Measurements from ENCODE around the gene PROZ. TPM values are rescaled to one million over a fixed set of nuclear protein-coding genes. Genes with fewer than 3 reads are reported as not detected.

Gene PROZ
- total and polyA plus RNA-seq, 5 donors, result 0.14 to 0.15 TPM; not detected in 3

GRCh38 chr13:113202912-113203311, 44.5 kb downstream of the PROZ start:
- DNase-seq, result no peak
- H3K27ac ChIP-seq (ENCODE audit: low read length), result peak overlapping the region; percentile 42
- WGBS, result 67% methylated on average over 4 of the region's 4 CpGs
- peak in 1 of 2 donors; percentile 39 for ATAC-seq
- H3K4me3 ChIP-seq (ENCODE audit: low read length), result no peak overlapping the region
- intact Hi-C loops (cut with DNase I), result no loop called here
- H3K4me1 ChIP-seq (ENCODE audit: control insufficient read depth, insufficient read depth, low read length), result peaks cover 11% of the 10 kb centered on the region
- no peaks in the 10 kb centered on the region for H3K27me3 ChIP-seq (ENCODE audit: control insufficient read depth, insufficient read depth)
- H3K9me3 ChIP-seq (ENCODE audit: control insufficient read depth, low read length), result no peaks in the 10 kb centered on the region

- H3K27ac ChIP-seq (ENCODE audit: low read length), result peak overlapping the region; percentile 68
- intact Hi-C loops (cut with DNase I), result no loop called here
- H3K4me1 ChIP-seq (ENCODE audit: control insufficient read depth, insufficient read depth, low read length), result peaks cover 11% of the 10 kb centered on the region
- H3K4me3 ChIP-seq (ENCODE audit: low read length), result no peak overlapping the region
- H3K9me3 ChIP-seq (ENCODE audit: control insufficient read depth, low read length), result no peaks in the 10 kb centered on the region
- ATAC-seq (peak; percentile 36 to 69), DNase-seq (peak in 2 of 3 donors; percentile 72 to 73)
- H3K27me3 ChIP-seq (ENCODE audit: control insufficient read depth, insufficient read depth), result no peaks in the 10 kb centered on the region
- 83% methylated on average over 12 of the region's 12 CpGs for WGBS
Observed at GRCh38 chr13:113203507-113204377, 45.3 kb downstream of the PROZ start.

GRCh38 chr13:113204378-113204734, 45.9 kb downstream of the PROZ start:
- H3K27ac ChIP-seq (ENCODE audit: low read length), result peak overlapping the region; percentile 44
- H3K4me3 ChIP-seq (ENCODE audit: low read length), result no peak overlapping the region
- peaks cover 11% of the 10 kb centered on the region for H3K4me1 ChIP-seq (ENCODE audit: control insufficient read depth, insufficient read depth, low read length)
- no peak for ATAC-seq
- intact Hi-C loops (cut with DNase I), result no loop called here
- WGBS, result 70% methylated on average over 5 of the region's 5 CpGs
- H3K9me3 ChIP-seq (ENCODE audit: control insufficient read depth, low read length), result no peaks in the 10 kb centered on the region
- H3K27me3 ChIP-seq (ENCODE audit: control insufficient read depth, insufficient read depth), result no peaks in the 10 kb centered on the region
- peak in 1 of 3 donors; percentile 58 for DNase-seq

- peaks cover 11% of the 10 kb centered on the region for H3K4me1 ChIP-seq (ENCODE audit: control insufficient read depth, insufficient read depth, low read length)
- DNase-seq, result no peak
Observed at GRCh38 chr13:113205428-113205931, 47.0 kb downstream of the PROZ start.

GRCh38 chr13:113207460-113207859, 49.0 kb downstream of the PROZ start:
- Histone ChIP-seq H3K4me1 (ENCODE audit: control insufficient read depth, insufficient read depth, low read length) (peaks cover 13% of the 10 kb centered on the region), H3K27ac (ENCODE audit: low read length) (no peak overlapping the region), H3K27me3 (ENCODE audit: control insufficient read depth, insufficient read depth) (no peaks in the 10 kb centered on the region), H3K4me3 (ENCODE audit: low read length) (peak overlapping the region; percentile 99), H3K9me3 (ENCODE audit: control insufficient read depth, low read length) (no peaks in the 10 kb centered on the region)
- 34% methylated on average over 3 of the region's 3 CpGs for WGBS
- ATAC-seq (no peak), DNase-seq (no peak)
- intact Hi-C loops (cut with DNase I), result no loop called here

More at GRCh38 chr13:113205428-113205931, 47.0 kb downstream of the PROZ start:
- Histone ChIP-seq H3K9me3 (ENCODE audit: control insufficient read depth, low read length) (no peaks in the 10 kb centered on the region), H3K27me3 (ENCODE audit: control insufficient read depth, insufficient read depth) (no peaks in the 10 kb centered on the region), H3K27ac (ENCODE audit: low read length) (no peak overlapping the region), H3K4me3 (ENCODE audit: low read length) (no peak overlapping the region)
- no peak for ATAC-seq
- intact Hi-C loops (cut with DNase I), result no loop called here
- 73% methylated on average over 5 of the region's 5 CpGs for WGBS

GRCh38 chr13:113207890-113208420, 49.5 kb downstream of the PROZ start:
- intact Hi-C loops (cut with DNase I), result no loop called here
- DNase-seq (peak in 2 of 3 donors; percentile 45 to 74), ATAC-seq (peak; percentile 24 to 58)
- Histone ChIP-seq H3K27me3 (ENCODE audit: control insufficient read depth, insufficient read depth) (no peaks in the 10 kb centered on the region), H3K4me3 (ENCODE audit: low read length) (peak overlapping the region; percentile 99), H3K27ac (ENCODE audit: low read length) (peak overlapping the region; percentile 53), H3K9me3 (ENCODE audit: control insufficient read depth, low read length) (no peaks in the 10 kb centered on the region), H3K4me1 (ENCODE audit: control insufficient read depth, insufficient read depth, low read length) (peaks cover 11% of the 10 kb centered on the region)
- under 1% methylated on average over 44 of the region's 44 CpGs for WGBS

- H3K4me3 ChIP-seq (ENCODE audit: low read length), result peak within 1 kb of the TSS; percentile 99
- H3K4me1 ChIP-seq (ENCODE audit: control insufficient read depth, insufficient read depth, low read length), result peaks cover 5% of the 10 kb centered on the region
- intact Hi-C loops (cut with DNase I), result no loop called here
- H3K27me3 ChIP-seq (ENCODE audit: control insufficient read depth, insufficient read depth), result no peaks in the 10 kb centered on the region
- DNase-seq, result peak; percentile 90 to 96 (median 96)
- under 1% methylated on average over 102 of the region's 103 CpGs for WGBS
- H3K27ac ChIP-seq (ENCODE audit: low read length), result peak within 1 kb of the TSS; percentile 98
- peak; percentile 92 to 93 for ATAC-seq
- H3K9me3 ChIP-seq (ENCODE audit: control insufficient read depth, low read length), result no peaks in the 10 kb centered on the region
Observed at GRCh38 chr13:113208421-113209335, 50.2 kb downstream of the PROZ start, which contains the start of gene PCID2. Gene PCID2 (minus strand): TSS chr13:113208669. CDS start chr13:113208634, 35 bp downstream.

GRCh38 chr13:113209336-113209758, 50.9 kb downstream of the PROZ start, which contains the start of gene CUL4A:
Gene CUL4A (plus strand): TSS chr13:113209613. CDS start chr13:113209628, 15 bp downstream.
- intact Hi-C loops (cut with DNase I), result no loop called here
- Histone ChIP-seq H3K27ac (ENCODE audit: low read length) (peak within 1 kb of the TSS; percentile 98), H3K9me3 (ENCODE audit: control insufficient read depth, low read length) (no peaks in the 10 kb centered on the region), H3K4me3 (ENCODE audit: low read length) (peak within 1 kb of the TSS; percentile 99), H3K27me3 (ENCODE audit: control insufficient read depth, insufficient read depth) (no peaks in the 10 kb centered on the region), H3K4me1 (ENCODE audit: control insufficient read depth, insufficient read depth, low read length) (peaks cover 4% of the 10 kb centered on the region)
- WGBS, result under 1% methylated on average over 66 of the region's 66 CpGs
- peak; percentile 80 to 83 for ATAC-seq
- peak; percentile 78 to 93 (median 93) for DNase-seq

GRCh38 chr13:113209759-113210421, 51.4 kb downstream of the PROZ start:
- ATAC-seq, result peak; percentile 7 to 8
- H3K9me3 ChIP-seq (ENCODE audit: control insufficient read depth, low read length), result no peaks in the 10 kb centered on the region
- no peaks in the 10 kb centered on the region for H3K27me3 ChIP-seq (ENCODE audit: control insufficient read depth, insufficient read depth)
- intact Hi-C loops (cut with DNase I), result no loop called here
- peak overlapping the region; percentile 84 for H3K27ac ChIP-seq (ENCODE audit: low read length)
- H3K4me3 ChIP-seq (ENCODE audit: low read length), result peak overlapping the region; percentile 99
- WGBS, result under 1% methylated on average over 67 of the region's 67 CpGs
- H3K4me1 ChIP-seq (ENCODE audit: control insufficient read depth, insufficient read depth, low read length), result peaks cover 8% of the 10 kb centered on the region
- peak; percentile 58 to 79 (median 75) for DNase-seq

GRCh38 chr13:113210833-113211232, 52.4 kb downstream of the PROZ start:
- ATAC-seq (no peak), DNase-seq (no peak)
- Histone ChIP-seq H3K9me3 (ENCODE audit: control insufficient read depth, low read length) (no peaks in the 10 kb centered on the region), H3K4me3 (ENCODE audit: low read length) (no peak overlapping the region), H3K27ac (ENCODE audit: low read length) (no peak overlapping the region), H3K4me1 (ENCODE audit: control insufficient read depth, insufficient read depth, low read length) (peaks cover 15% of the 10 kb centered on the region), H3K27me3 (ENCODE audit: control insufficient read depth, insufficient read depth) (no peaks in the 10 kb centered on the region)
- 76% methylated on average over 6 of the region's 6 CpGs for WGBS
- intact Hi-C loops (cut with DNase I), result no loop called here

All from right cardiac atrium (tissue), 5 donors.